HepG2 (cell line): ENCODE measurements around the gene B3GALT5. TPM values are rescaled to one million over a fixed set of nuclear protein-coding genes. Genes with fewer than 3 reads are reported as not detected.

ENCODE experiments used
- ATAC-seq: fragments of 200-7000 bp; cut with Tn5 transposase; 3 replicates; pipeline ENCODE4 v1.9.1; 2020; ENCODE audit warnings: mild to moderate bottlenecking, moderate library complexity
- BruUV-seq: library from RNA; stranded (reverse); fragments of 400-500 nt; replicated peaks from 2 replicates; lab custom pipeline; 2021; lab: Mats Ljungman, UMichigan
- CTCF ChIA-PET: fragments of 300-600 bp; formaldehyde crosslinking; extraction: SDS; loops from one replicate; lab custom pipeline; 2021; ENCODE audit warnings: low total read pairs, inconsistent platforms, low intra/inter-chr PET ratio; lab: Yijun Ruan, JAX
- POLR2A ChIA-PET: fragments of 350-600 bp; sonication (Branson Sonifier 250); formaldehyde crosslinking; loops from one replicate; lab custom pipeline; 2020; ENCODE audit warnings: antibody characterized with exemption, inconsistent platforms; lab: Yijun Ruan, JAX
- DNase-seq: peaks from one replicate; pipeline ENCODE4 v3.0.0-alpha.2; 2015; ENCODE audit warnings: low spot score
- FAIRE-seq: peaks from 3 replicates; lab custom pipeline; 2011; peaks lifted over from hg19 to GRCh38; lab: Jason Lieb, UNC
- H2AFZ ChIP-seq: one replicate; pipeline ENCODE4 v1.6.1; 2011; ENCODE audit warnings: low read length, inconsistent platforms
- H3K27ac ChIP-seq: fragments of 300-600 bp; 3 replicates; pipeline ENCODE4 v1.8.0; 2011; ENCODE audit warnings: mixed run types, mild to moderate bottlenecking, mixed read lengths, low read length, inconsistent platforms; ENCODE audit not compliant: insufficient read depth; ENCODE audit errors: extremely low read length
- H3K27me3 ChIP-seq, 2 experiments: fragments of 200-600 bp in 1 of 2; 2 replicates in 1 of 2; 3 replicates in 1 of 2; pipeline versions ENCODE4 v1.6.0 to v1.8.0; 2011; ENCODE audit warnings: low read length in 2 of 2, mild to moderate bottlenecking in 2 of 2, moderate library complexity in 2 of 2, inconsistent platforms in 1 of 2; ENCODE audit not compliant: insufficient read depth in 2 of 2, control insufficient read depth in 1 of 2
- H3K36me3 ChIP-seq, 2 experiments: fragments of 200-600 bp in 1 of 2; replicated peaks in 1 of 2; 2 replicates in 1 of 2; 3 replicates in 1 of 2; pipeline versions ENCODE4 v1.5.1 to v1.8.0; 2011; ENCODE audit warnings: low read length in 2 of 2, inconsistent platforms in 1 of 2; ENCODE audit not compliant: insufficient read depth in 2 of 2, control insufficient read depth in 1 of 2
- H3K4me1 ChIP-seq: 2 replicates; pipeline ENCODE4 v1.5.1; 2012; ENCODE audit warnings: low read length, inconsistent platforms; ENCODE audit not compliant: insufficient read depth
- H3K4me2 ChIP-seq: 2 replicates; pipeline ENCODE4 v1.6.0; 2011; ENCODE audit warnings: low read depth, low read length, inconsistent platforms
- H3K4me3 ChIP-seq, 3 experiments: fragments of 200-600 bp in 1 of 3; sonication (generic), shearing (Covaris generic) in 1 of 3; replicated peaks in 1 of 3; 2 replicates each; pipeline ENCODE4 v1.5.1; 2011 to 2016; ENCODE audit warnings: low read length in 3 of 3, inconsistent platforms in 2 of 3, low read depth in 2 of 3, mild to moderate bottlenecking in 2 of 3, control low read depth in 1 of 3, mixed read lengths in 1 of 3; ENCODE audit not compliant: insufficient read depth in 1 of 3
- H3K79me2 ChIP-seq: one replicate; pipeline ENCODE4 v1.6.1; 2011; ENCODE audit warnings: low read length, inconsistent platforms; ENCODE audit not compliant: insufficient read depth
- H3K9ac ChIP-seq: 2 replicates; pipeline ENCODE4 v1.6.0; 2011; ENCODE audit warnings: mild to moderate bottlenecking, low read depth, low read length, inconsistent platforms; ENCODE audit not compliant: insufficient read depth
- H3K9me3 ChIP-seq: 2 replicates; pipeline ENCODE4 v1.5.1; 2012; ENCODE audit warnings: mild to moderate bottlenecking, low read length
- H4K20me1 ChIP-seq: 2 replicates; pipeline ENCODE4 v1.6.0; 2011; ENCODE audit warnings: inconsistent platforms, mild to moderate bottlenecking, low read length, moderate library complexity; ENCODE audit not compliant: insufficient read depth
- ARID2 ChIP-seq: sonication (generic); formaldehyde crosslinking; IDR thresholded peaks from 2 replicates; pipeline ENCODE4 v1.8.1; 2022; ENCODE audit warnings: mild to moderate bottlenecking, missing genetic modification reagents, borderline replicate concordance
- ARNT ChIP-seq: fragments of 450-650 bp; IDR thresholded peaks from 2 replicates; pipeline ENCODE4 v1.6.1; 2017
- ATAD3A ChIP-seq: sonication (generic); formaldehyde crosslinking; IDR thresholded peaks from 2 replicates; pipeline ENCODE4 v1.4.0; 2020; ENCODE audit warnings: missing genetic modification reagents
- ATM ChIP-seq: fragments of 450-650 bp; IDR thresholded peaks from 2 replicates; pipeline ENCODE4 v1.7.1; 2017; ENCODE audit warnings: mild to moderate bottlenecking, borderline replicate concordance
- CBX2 ChIP-seq, 2 experiments: fragments of 200-600 bp in 1 of 2; sonication (generic); formaldehyde crosslinking in 1 of 2; IDR thresholded peaks; 2 replicates each; pipeline versions ENCODE4 v1.7.0 to v1.8.1; 2018 to 2022; ENCODE audit warnings: low read depth in 2 of 2, low read length in 1 of 2, mild to moderate bottlenecking in 1 of 2, missing genetic modification reagents in 1 of 2
- ETV5 ChIP-seq: IDR thresholded peaks from 2 replicates; pipeline ENCODE4 v1.6.1; 2018; ENCODE audit warnings: missing biosample characterization, missing genetic modification reagents, inconsistent platforms, borderline replicate concordance
- HNRNPUL1 ChIP-seq: fragments of 200-400 bp; formaldehyde crosslinking; IDR thresholded peaks from 2 replicates; pipeline ENCODE4 v1.6.1; 2017; ENCODE audit warnings: low read depth, mild to moderate bottlenecking, low read length, moderate library complexity
- KAT7 ChIP-seq: IDR thresholded peaks from 2 replicates; pipeline ENCODE4 v1.6.1; 2018; ENCODE audit warnings: borderline replicate concordance, missing compliant biosample characterization
- KLF6 ChIP-seq: IDR thresholded peaks from 2 replicates; pipeline ENCODE4 v1.8.0; 2016; ENCODE audit warnings: missing biosample characterization, missing genetic modification reagents
- MED8 ChIP-seq: sonication (generic); formaldehyde crosslinking; IDR thresholded peaks from 2 replicates; pipeline ENCODE4 v1.8.1; 2023; ENCODE audit warnings: mild to moderate bottlenecking, missing genetic modification reagents; ENCODE audit not compliant: insufficient replicate concordance
- MEIS2 ChIP-seq: sonication (generic); formaldehyde crosslinking; IDR thresholded peaks from 2 replicates; pipeline ENCODE4 v1.9.0; 2021; ENCODE audit warnings: mild to moderate bottlenecking, missing genetic modification reagents
- MYNN ChIP-seq: sonication (generic); formaldehyde crosslinking; IDR thresholded peaks from 2 replicates; pipeline ENCODE4 v1.4.0; 2020; ENCODE audit warnings: mild to moderate bottlenecking, low read depth, missing genetic modification reagents
- RFX5 ChIP-seq: IDR thresholded peaks from 2 replicates; pipeline ENCODE4 v1.6.1; 2011; ENCODE audit warnings: low read depth, low read length, improper control_type of control experiment
- RFXANK ChIP-seq: IDR thresholded peaks from 2 replicates; pipeline ENCODE4 v1.6.1; 2016
- SNRNP70 ChIP-seq: fragments of 200-400 bp; formaldehyde crosslinking; IDR thresholded peaks from 2 replicates; pipeline ENCODE4 v1.6.1; 2017; ENCODE audit warnings: mild to moderate bottlenecking, low read depth, low read length, moderate library complexity
- SP4 ChIP-seq: sonication (generic); formaldehyde crosslinking; IDR thresholded peaks from 2 replicates; pipeline ENCODE4 v1.8.1; 2023; ENCODE audit warnings: mild to moderate bottlenecking, missing genetic modification reagents
- SRY ChIP-seq: sonication (generic); formaldehyde crosslinking; IDR thresholded peaks from 2 replicates; pipeline ENCODE4 v1.8.0; 2022; ENCODE audit warnings: mild to moderate bottlenecking, missing genetic modification reagents
- U2AF2 ChIP-seq: fragments of 200-400 bp; formaldehyde crosslinking; IDR thresholded peaks from 2 replicates; pipeline ENCODE4 v1.6.1; 2017; ENCODE audit warnings: low read depth, mild to moderate bottlenecking, low read length
- ZFP36L1 ChIP-seq: sonication (generic); formaldehyde crosslinking; IDR thresholded peaks from 2 replicates; pipeline ENCODE4 v1.8.0; 2022; ENCODE audit warnings: mild to moderate bottlenecking, missing genetic modification reagents, moderate library complexity
- ZFP91 ChIP-seq: sonication (generic); formaldehyde crosslinking; IDR thresholded peaks from 2 replicates; pipeline ENCODE4 v1.9.0; 2022; ENCODE audit warnings: missing genetic modification reagents, mild to moderate bottlenecking, borderline replicate concordance
- ZNF256 ChIP-seq: sonication (generic); formaldehyde crosslinking; conservative IDR thresholded peaks from 2 replicates; pipeline ENCODE4 v1.4.0; 2020; ENCODE audit warnings: missing genetic modification reagents
- WGBS: methylation state at CpG from one replicate; pipeline ENCODE4 v1.1.6; 2017; ENCODE audit warnings: low lambda C conversion rate; 5-methylcytosine and 5-hydroxymethylcytosine counted together
- in situ Hi-C: cut with HindIII; loops from 2 replicates; pipeline ENCODE4 v1.10.0; 2017; ENCODE audit warnings: low pct_unique_long_range_greater_than_20kb; ENCODE audit not compliant: extremely low pct_ligation_motif_present
- intact Hi-C: fragments of 100-400 bp; cut with micrococcal nuclease; formaldehyde crosslinking; loops from one replicate; pipeline ENCODE4 v1.10.0; 2022; ENCODE audit not compliant: unreplicated experiment
- polyA plus RNA-seq, 8 experiments: library from polyadenylated mRNA; depleted of rRNA in 3 of 8; stranded (reverse) in 7 of 8; unstranded in 1 of 8; fragments of >200 nt; fragmentation: Illumina TruSeq in 4 of 8; extraction: Trizol in 4 of 8; gene quantifications; 2 replicates each; pipeline versions ENCODE4 v1.2.1 to v1.2.3, GENCODE V29; 2011 to 2016; ENCODE audit warnings: low read depth in 4 of 8, missing spikeins in 1 of 8, mixed read lengths in 1 of 8; ENCODE audit not compliant: insufficient read depth in 1 of 8
- total RNA-seq, 5 experiments: library from RNA; depleted of rRNA; stranded (reverse); fragments of >200 nt; fragmentation: Illumina TruSeq; extraction: Trizol; gene quantifications; 2 replicates each; pipeline ENCODE4 v1.2.3, GENCODE V29; 2016; ENCODE audit warnings: low read depth in 1 of 5

The B3GALT5 gene
- total and polyA plus RNA-seq, 2 of the 13 experiments (the other 11 are each of a cell fraction or from before 2014, with no cell fraction given) = 0.02 to 0.03 TPM

- in situ Hi-C loops (no loop called here), intact Hi-C loops (no loop called here)
- H3K36me3 ChIP-seq = no peaks in the 10 kb centered on the region
- CTCF ChIA-PET = no interaction called here
- H2AFZ ChIP-seq = no peak overlapping the region
- H3K9ac ChIP-seq = no peak overlapping the region
- peak; percentile 93 for ATAC-seq
- no peak overlapping the region for H3K4me3 ChIP-seq
- no peaks in the 10 kb centered on the region for H4K20me1 ChIP-seq
- H3K4me1 ChIP-seq = no peaks in the 10 kb centered on the region
- no peaks in the 10 kb centered on the region for H3K9me3 ChIP-seq
- H3K27me3 ChIP-seq = peaks cover 0 to 9% of the 10 kb centered on the region in 2 experiments; a peak in 1 of 5 replicates
- no peak overlapping the region for H3K27ac ChIP-seq
- peak; percentile 17 for DNase-seq
- no TSS peak for BruUV-seq
- H3K4me2 ChIP-seq = no peak overlapping the region
- POLR2A ChIA-PET = no interaction called here
- H3K79me2 ChIP-seq = no peaks in the 10 kb centered on the region
- no peak for FAIRE-seq
- TF ChIP-seq RFX5 (no peak), RFXANK (CRISPR knock-in tag) (no peak), MED8 (CRISPR knock-in tag) (no peak), ARID2 (CRISPR knock-in tag) (no peak), SRY (no peak), KLF6 (no peak), ZNF256 (no peak), ZFP36L1 (CRISPR knock-in tag) (no peak), HNRNPUL1 (no peak), U2AF2 (no peak), ATAD3A (no peak)
- WGBS = 32% methylated on average over 12 of the region's 14 CpGs
These were observed 63.4 kb downstream of the B3GALT5 start for GRCh38 chr21:39675993-39676661.

GRCh38 chr21:39680216-39680615 lies 67.5 kb downstream of the B3GALT5 start:
- H4K20me1 ChIP-seq = no peaks in the 10 kb centered on the region
- H3K27me3 ChIP-seq = no peaks in the 10 kb centered on the region
- no peak overlapping the region for H3K27ac ChIP-seq
- no peak overlapping the region for H3K9ac ChIP-seq
- CTCF ChIA-PET = no interaction called here
- WGBS = 26% methylated on average over 4 of the region's 4 CpGs
- FAIRE-seq (no peak), DNase-seq (no peak), ATAC-seq (no peak)
- no peak overlapping the region for H3K4me2 ChIP-seq
- H3K79me2 ChIP-seq = no peaks in the 10 kb centered on the region
- no peaks in the 10 kb centered on the region for H3K4me1 ChIP-seq
- intact Hi-C loops = no loop called here
- POLR2A ChIA-PET = no interaction called here
- no peaks in the 10 kb centered on the region for H3K9me3 ChIP-seq
- in situ Hi-C loops = no loop called here
- H2AFZ ChIP-seq = no peak overlapping the region
- H3K4me3 ChIP-seq = no peak overlapping the region
- BruUV-seq = no TSS peak
- no peaks in the 10 kb centered on the region for H3K36me3 ChIP-seq
- TF ChIP-seq ARNT (no peak), ATM (no peak), MYNN (CRISPR knock-in tag) (no peak), KAT7 (CRISPR knock-in tag) (no peak), SP4 (CRISPR knock-in tag) (no peak), ZFP91 (CRISPR knock-in tag) (no peak), ETV5 (no peak), CBX2 (IDR thresholded peaks at IDR 0.05; ENCODE audit: low read depth, low read length) (no peak), CBX2 (CRISPR knock-in tag; IDR thresholded peaks at IDR 0.05; ENCODE audit: low read depth) (no peak), MEIS2 (CRISPR knock-in tag) (no peak), SNRNP70 (no peak)
